ENCODE results near the gene UGT1A5. TPM values are rescaled to one million over a fixed set of nuclear protein-coding genes. Genes with fewer than 3 reads are reported as not detected.

Gene UGT1A5
- total RNA-seq, 1 donor from 2014 or later: not detected

- Histone ChIP-seq H3K36me3 (ENCODE audit: control insufficient read depth, insufficient read depth, low read length) (no peaks in the 10 kb centered on the region), H3K4me3 (ENCODE audit: low read depth, low read length) (no peak overlapping the region), H3K27me3 (ENCODE audit: control insufficient read depth, insufficient read depth, low read length) (no peaks in the 10 kb centered on the region)
- no peak for TF ChIP-seq CTCF (IDR thresholded peaks at IDR 0.05; ENCODE audit: insufficient read depth, low read length, poor library complexity, severe bottlenecking)
- no peak for DNase-seq (ENCODE audit: low read depth)
Observed at GRCh38 chr2:233673896-233674295, 38.8 kb upstream of the UGT1A5 start.

- H3K4me3 ChIP-seq (ENCODE audit: low read depth, low read length): no peak overlapping the region
- H3K27me3 ChIP-seq (ENCODE audit: control insufficient read depth, insufficient read depth, low read length): no peaks in the 10 kb centered on the region
- no peak for TF ChIP-seq CTCF (IDR thresholded peaks at IDR 0.05; ENCODE audit: insufficient read depth, low read length, poor library complexity, severe bottlenecking)
- H3K36me3 ChIP-seq (ENCODE audit: control insufficient read depth, insufficient read depth, low read length): no peaks in the 10 kb centered on the region
- DNase-seq (ENCODE audit: low read depth): no peak
Observed at GRCh38 chr2:233674314-233674713, 38.4 kb upstream of the UGT1A5 start.

- Histone ChIP-seq H3K36me3 (ENCODE audit: control insufficient read depth, insufficient read depth, low read length) (no peaks in the 10 kb centered on the region), H3K4me3 (ENCODE audit: low read depth, low read length) (no peak overlapping the region), H3K27me3 (ENCODE audit: control insufficient read depth, insufficient read depth, low read length) (no peaks in the 10 kb centered on the region)
- no peak for TF ChIP-seq CTCF (IDR thresholded peaks at IDR 0.05; ENCODE audit: insufficient read depth, low read length, poor library complexity, severe bottlenecking)
- no peak for DNase-seq (ENCODE audit: low read depth)
Observed at GRCh38 chr2:233674995-233675394, 37.7 kb upstream of the UGT1A5 start.

GRCh38 chr2:233676046-233676445 is 36.7 kb upstream of the UGT1A5 start:
- Histone ChIP-seq H3K36me3 (ENCODE audit: control insufficient read depth, insufficient read depth, low read length) (no peaks in the 10 kb centered on the region), H3K27me3 (ENCODE audit: control insufficient read depth, insufficient read depth, low read length) (no peaks in the 10 kb centered on the region), H3K4me3 (ENCODE audit: low read depth, low read length) (no peak overlapping the region)
- no peak for TF ChIP-seq CTCF (IDR thresholded peaks at IDR 0.05; ENCODE audit: insufficient read depth, low read length, poor library complexity, severe bottlenecking)
- no peak for DNase-seq (ENCODE audit: low read depth)

GRCh38 chr2:233679196-233679595 is 33.5 kb upstream of the UGT1A5 start:
- H3K27me3 ChIP-seq (ENCODE audit: control insufficient read depth, insufficient read depth, low read length): no peaks in the 10 kb centered on the region
- no peak overlapping the region for H3K4me3 ChIP-seq (ENCODE audit: low read depth, low read length)
- no peaks in the 10 kb centered on the region for H3K36me3 ChIP-seq (ENCODE audit: control insufficient read depth, insufficient read depth, low read length)
- TF ChIP-seq CTCF (IDR thresholded peaks at IDR 0.05; ENCODE audit: insufficient read depth, low read length, poor library complexity, severe bottlenecking): no peak
- no peak for DNase-seq (ENCODE audit: low read depth)

- TF ChIP-seq CTCF (IDR thresholded peaks at IDR 0.05; ENCODE audit: insufficient read depth, low read length, poor library complexity, severe bottlenecking): no peak
- Histone ChIP-seq H3K4me3 (ENCODE audit: low read depth, low read length) (no peak overlapping the region), H3K36me3 (ENCODE audit: control insufficient read depth, insufficient read depth, low read length) (no peaks in the 10 kb centered on the region), H3K27me3 (ENCODE audit: control insufficient read depth, insufficient read depth, low read length) (no peaks in the 10 kb centered on the region)
- DNase-seq (ENCODE audit: low read depth): no peak
Observed at GRCh38 chr2:233680361-233681045, 32.2 kb upstream of the UGT1A5 start.

Data from kidney epithelial cell (primary cell).